Activated B cell treated with CpG ODN at 0.5 μM for 24 hours (primary cell): ENCODE results near the gene WWOX. TPM values are rescaled to one million over a fixed set of nuclear protein-coding genes. Genes with fewer than 3 reads are reported as not detected.

Experiments
- ATAC-seq: fragments of 200-7000 bp; cut with Tn5 transposase; one replicate; pipeline ENCODE4 v1.10.0; 2021; ENCODE audit warnings: low read depth, mild to moderate bottlenecking, moderate library complexity
- CTCF ChIA-PET: fragments of 350-600 bp; sonication (Branson Sonifier 250); formaldehyde crosslinking; loops from one replicate; lab custom pipeline; 2021; ENCODE audit warnings: antibody characterized with exemption; lab: Charles Lee
- POLR2A ChIA-PET: fragments of 350-600 bp; sonication (Branson Sonifier 250); formaldehyde crosslinking; loops from one replicate; lab custom pipeline; 2021; ENCODE audit warnings: antibody characterized with exemption; lab: Charles Lee
- DNase-seq: peaks from one replicate; pipeline ENCODE4 v3.0.0; 2022
- H3K27ac Mint-ChIP-seq: one replicate; pipeline ENCODE4 v1.8.0; 2020; ENCODE audit warnings: mixed read lengths
- H3K27me3 Mint-ChIP-seq: one replicate; pipeline ENCODE4 v1.8.0; 2021; ENCODE audit warnings: mixed read lengths
- H3K36me3 Mint-ChIP-seq: one replicate; pipeline ENCODE4 v1.8.0; 2021; ENCODE audit warnings: low read depth, mixed read lengths
- H3K4me1 Mint-ChIP-seq: one replicate; pipeline ENCODE4 v1.8.0; 2021; ENCODE audit warnings: mixed read lengths
- H3K4me3 Mint-ChIP-seq: one replicate; pipeline ENCODE4 v1.8.0; 2020; ENCODE audit warnings: mild to moderate bottlenecking, mixed read lengths
- H3K9me3 Mint-ChIP-seq: one replicate; pipeline ENCODE4 v1.8.0; 2020; ENCODE audit warnings: mixed read lengths
- CTCF ChIP-seq: fragments of 200-600 bp; IDR thresholded peaks from one replicate; pipeline ENCODE4 v1.8.0; 2022; ENCODE audit warnings: antibody characterized with exemption, mild to moderate bottlenecking
- intact Hi-C: fragments of 100-400 bp; cut with micrococcal nuclease; formaldehyde crosslinking; loops from one replicate; pipeline ENCODE4 v1.15.1; 2024
- total RNA-seq: library from RNA; stranded (reverse); gene quantifications from 2 replicates; pipeline ENCODE4 v1.2.3, GENCODE V29; 2022

Gene WWOX
- total RNA-seq, 1 donor from 2014 or later, result 22.6 TPM

- no peaks in the 10 kb centered on the region for H3K27me3 Mint-ChIP-seq
- TF ChIP-seq CTCF, result no peak
- POLR2A ChIA-PET, result no interaction called here
- CTCF ChIA-PET, result no interaction called here
- H3K4me1 Mint-ChIP-seq, result peaks cover 31% of the 10 kb centered on the region
- H3K9me3 Mint-ChIP-seq, result peaks cover 5% of the 10 kb centered on the region
- H3K27ac Mint-ChIP-seq, result no peak overlapping the region
- DNase-seq (no peak), ATAC-seq (peak; percentile 31)
- peaks cover 3% of the 10 kb centered on the region for H3K36me3 Mint-ChIP-seq
- intact Hi-C loops, result no loop called here
- peak overlapping the region; percentile 13 for H3K4me3 Mint-ChIP-seq
Observed at GRCh38 chr16:78892951-78893733, 793.7 kb downstream of the WWOX start.

GRCh38 chr16:78894886-78895285 is 795.4 kb downstream of the WWOX start:
- ChIA-PET CTCF (no interaction called here), POLR2A (no interaction called here)
- TF ChIP-seq CTCF, result no peak
- Mint-ChIP-seq H3K27me3 (no peaks in the 10 kb centered on the region), H3K4me3 (no peak overlapping the region), H3K27ac (no peak overlapping the region), H3K36me3 (peaks cover 3% of the 10 kb centered on the region), H3K4me1 (peaks cover 28% of the 10 kb centered on the region), H3K9me3 (peaks cover 5% of the 10 kb centered on the region)
- intact Hi-C loops, result no loop called here
- ATAC-seq, result no peak
- DNase-seq, result no peak

DNA sequence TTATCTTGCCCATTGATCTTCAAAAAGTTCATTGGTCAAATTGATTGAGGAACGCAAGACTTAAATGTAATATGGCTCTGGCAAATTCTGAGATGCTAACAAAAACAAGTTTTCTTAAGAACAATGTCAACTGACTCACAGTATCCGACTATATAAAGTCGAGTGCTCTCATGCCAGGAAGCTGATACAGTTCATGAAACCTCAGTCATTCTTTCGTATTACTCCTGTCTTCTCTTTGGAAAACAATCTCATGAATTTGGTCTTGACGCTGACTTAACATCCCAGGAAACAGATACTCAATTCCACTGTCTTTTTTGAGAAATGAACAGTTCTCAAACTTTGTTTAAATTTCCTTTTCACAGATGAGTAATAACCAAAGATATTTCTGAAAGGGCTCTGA is 796.2 kb downstream of the WWOX start:
- Mint-ChIP-seq H3K4me1 (peaks cover 21% of the 10 kb centered on the region), H3K36me3 (peaks cover 3% of the 10 kb centered on the region), H3K27ac (no peak overlapping the region), H3K4me3 (no peak overlapping the region), H3K9me3 (peaks cover 5% of the 10 kb centered on the region), H3K27me3 (no peaks in the 10 kb centered on the region)
- TF ChIP-seq CTCF, result no peak
- CTCF ChIA-PET, result no interaction called here
- intact Hi-C loops, result no loop called here
- POLR2A ChIA-PET, result no interaction called here
- ATAC-seq (no peak), DNase-seq (no peak)

GRCh38 chr16:78896280-78896679 is 796.8 kb downstream of the WWOX start:
- TF ChIP-seq CTCF, result no peak
- intact Hi-C loops, result no loop called here
- no peak for DNase-seq
- ATAC-seq, result no peak
- H3K9me3 Mint-ChIP-seq, result peaks cover 5% of the 10 kb centered on the region
- CTCF ChIA-PET, result no interaction called here
- peaks cover 3% of the 10 kb centered on the region for H3K36me3 Mint-ChIP-seq
- no peaks in the 10 kb centered on the region for H3K27me3 Mint-ChIP-seq
- H3K27ac Mint-ChIP-seq, result no peak overlapping the region
- no peak overlapping the region for H3K4me3 Mint-ChIP-seq
- POLR2A ChIA-PET, result no interaction called here
- peaks cover 16% of the 10 kb centered on the region for H3K4me1 Mint-ChIP-seq

- ATAC-seq (no peak), DNase-seq (no peak)
- Mint-ChIP-seq H3K4me3 (no peak overlapping the region), H3K9me3 (peaks cover 5% of the 10 kb centered on the region), H3K27me3 (no peaks in the 10 kb centered on the region), H3K27ac (no peak overlapping the region), H3K36me3 (peaks cover 3% of the 10 kb centered on the region), H3K4me1 (peaks cover 12% of the 10 kb centered on the region)
- no peak for TF ChIP-seq CTCF
- intact Hi-C loops, result no loop called here
- POLR2A ChIA-PET, result no interaction called here
- CTCF ChIA-PET, result no interaction called here
Observed at GRCh38 chr16:78897299-78897698, 797.8 kb downstream of the WWOX start.
